ENCODE data around the gene LMBR1L.

DNA sequence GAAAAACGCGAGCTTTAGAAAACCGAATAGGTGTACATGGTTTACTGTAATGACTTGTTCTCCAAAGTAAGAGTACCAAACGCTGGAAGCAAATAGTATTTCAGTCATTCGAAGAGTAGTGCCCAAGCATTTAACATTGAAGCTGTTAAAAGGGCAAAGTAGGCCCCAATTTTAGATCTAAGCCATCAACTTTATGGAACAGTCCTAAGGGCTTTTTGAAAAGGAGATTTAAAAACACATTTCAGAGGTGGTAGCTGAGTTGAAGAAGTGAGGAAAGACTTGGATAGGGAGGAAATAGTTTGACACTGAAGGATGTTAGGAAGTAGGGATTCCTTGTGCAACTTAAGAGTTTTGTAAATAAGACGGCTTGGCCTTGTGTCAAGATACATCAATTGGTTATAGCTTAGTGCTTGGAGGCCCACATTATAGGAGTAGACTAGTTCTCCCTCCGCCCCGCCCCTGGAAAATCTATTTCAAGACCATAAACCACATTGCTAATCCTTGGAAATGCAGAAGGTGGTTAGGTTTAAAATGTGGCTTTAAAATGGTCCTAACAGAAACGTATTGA, 21.3 kb upstream of the LMBR1L start:
- no peak for TF ChIP-seq SRY (CRISPR knock-in tag; IDR thresholded peaks at IDR 0.05)
- no peak for TF ChIP-seq AGO1 (IDR thresholded peaks at IDR 0.05; ENCODE audit: low read depth, low read length, poor library complexity, severe bottlenecking)
- TF ChIP-seq, protein P1, sequence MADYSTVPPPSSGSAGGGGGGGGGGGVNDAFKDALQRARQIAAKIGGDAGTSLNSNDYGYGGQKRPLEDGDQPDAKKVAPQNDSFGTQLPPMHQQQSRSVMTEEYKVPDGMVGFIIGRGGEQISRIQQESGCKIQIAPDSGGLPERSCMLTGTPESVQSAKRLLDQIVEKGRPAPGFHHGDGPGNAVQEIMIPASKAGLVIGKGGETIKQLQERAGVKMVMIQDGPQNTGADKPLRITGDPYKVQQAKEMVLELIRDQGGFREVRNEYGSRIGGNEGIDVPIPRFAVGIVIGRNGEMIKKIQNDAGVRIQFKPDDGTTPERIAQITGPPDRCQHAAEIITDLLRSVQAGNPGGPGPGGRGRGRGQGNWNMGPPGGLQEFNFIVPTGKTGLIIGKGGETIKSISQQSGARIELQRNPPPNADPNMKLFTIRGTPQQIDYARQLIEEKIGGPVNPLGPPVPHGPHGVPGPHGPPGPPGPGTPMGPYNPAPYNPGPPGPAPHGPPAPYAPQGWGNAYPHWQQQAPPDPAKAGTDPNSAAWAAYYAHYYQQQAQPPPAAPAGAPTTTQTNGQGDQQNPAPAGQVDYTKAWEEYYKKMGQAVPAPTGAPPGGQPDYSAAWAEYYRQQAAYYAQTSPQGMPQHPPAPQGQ (CRISPR knock-in tag; IDR thresholded peaks at IDR 0.05; ENCODE audit: borderline replicate concordance) = no peak
- TF ChIP-seq CTCF (CRISPR knock-in tag; IDR thresholded peaks at IDR 0.05) = no peak
- TF ChIP-seq MTA1 (CRISPR knock-in tag; IDR thresholded peaks at IDR 0.05; ENCODE audit: borderline replicate concordance) = no peak
- TF ChIP-seq ATRX (CRISPR knock-in tag; IDR thresholded peaks at IDR 0.05; ENCODE audit: borderline replicate concordance) = no peak
